PC-9 (cell line): ENCODE measurements around the gene ZBTB7C.

Source experiments
- CTCF ChIP-seq: fragments of 200-600 bp; sonication (generic); conservative IDR thresholded peaks from 2 replicates; pipeline ENCODE4 v1.6.1; 2017; ENCODE audit warnings: mixed run types, antibody characterized with exemption, mild to moderate bottlenecking, moderate library complexity
- EZH2 ChIP-seq: fragments of 200-600 bp; sonication (generic); IDR thresholded peaks from 2 replicates; pipeline ENCODE4 v1.8.0; 2017; ENCODE audit warnings: antibody characterized with exemption, low read depth

GRCh38 chr18:48031641-48032040, 377.5 kb downstream of the ZBTB7C start:
- TF ChIP-seq CTCF (no peak), EZH2 (no peak)
